ENCODE results near the gene MAST4.

The MAST4 gene

GRCh38 chr5:66881480-66882161 is 285.4 kb downstream of the MAST4 start:
- DNase-seq = no peak

DNA sequence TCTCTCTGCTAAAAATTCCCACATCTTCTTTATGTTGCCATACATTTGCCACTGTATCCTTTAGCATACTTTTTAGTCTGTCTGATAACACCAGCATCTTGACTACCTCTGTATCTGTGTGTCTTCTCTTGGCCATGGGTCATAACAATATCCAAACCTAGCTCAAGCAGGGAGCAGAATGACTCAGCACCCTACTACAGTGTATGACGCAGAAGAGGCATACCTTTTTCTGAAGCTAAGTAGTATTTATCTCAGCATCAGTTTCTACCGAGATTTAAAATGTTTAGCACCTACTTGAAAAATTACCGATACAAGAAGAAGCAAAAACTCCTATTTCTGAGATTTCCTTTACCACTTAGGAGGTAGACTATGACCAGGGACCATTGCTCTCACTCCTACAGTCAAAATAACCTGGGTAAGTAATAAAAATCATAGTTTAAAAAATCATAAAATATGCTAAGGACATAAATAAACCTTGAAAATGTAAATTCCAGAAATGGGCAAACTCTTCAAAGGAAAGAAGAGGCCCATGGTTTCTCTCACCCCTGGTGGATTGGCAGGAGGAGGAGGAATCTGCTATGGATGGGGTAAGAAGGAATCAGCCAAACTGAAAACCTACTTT is 286.5 kb downstream of the MAST4 start:
- no peak for DNase-seq

DNA sequence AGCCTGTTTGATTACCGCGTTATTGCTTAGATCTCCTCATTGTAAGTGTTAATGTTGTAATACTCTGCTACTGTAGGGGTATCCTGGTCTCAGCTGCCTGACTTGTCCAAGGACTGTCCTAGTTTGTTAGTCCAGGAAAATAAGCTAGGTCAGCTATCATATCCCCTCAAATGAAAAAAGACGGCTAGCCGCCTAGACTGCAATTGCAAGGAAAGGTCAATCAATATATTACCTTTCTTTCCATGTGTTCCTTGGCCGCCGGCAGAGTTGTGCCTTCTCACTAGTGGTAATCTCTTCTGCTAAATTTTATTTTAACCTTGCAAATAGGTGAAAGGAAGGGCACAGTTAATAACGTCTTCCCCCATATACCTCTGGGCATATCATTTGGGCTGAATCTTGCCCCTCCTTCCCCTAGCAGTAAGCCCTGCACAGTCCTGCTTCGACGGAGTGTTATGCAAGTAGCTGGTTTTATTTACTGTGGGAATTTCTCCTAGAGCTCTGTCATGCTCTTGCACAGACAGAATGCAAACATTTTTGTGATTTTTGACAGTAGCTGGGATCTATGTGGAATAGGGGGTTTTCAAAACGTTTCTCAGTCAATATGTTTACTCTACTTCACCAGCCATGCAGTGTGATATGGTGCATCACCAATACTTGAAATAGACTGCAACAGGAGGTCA is 288.5 kb downstream of the MAST4 start:
- no peak for DNase-seq

DNA sequence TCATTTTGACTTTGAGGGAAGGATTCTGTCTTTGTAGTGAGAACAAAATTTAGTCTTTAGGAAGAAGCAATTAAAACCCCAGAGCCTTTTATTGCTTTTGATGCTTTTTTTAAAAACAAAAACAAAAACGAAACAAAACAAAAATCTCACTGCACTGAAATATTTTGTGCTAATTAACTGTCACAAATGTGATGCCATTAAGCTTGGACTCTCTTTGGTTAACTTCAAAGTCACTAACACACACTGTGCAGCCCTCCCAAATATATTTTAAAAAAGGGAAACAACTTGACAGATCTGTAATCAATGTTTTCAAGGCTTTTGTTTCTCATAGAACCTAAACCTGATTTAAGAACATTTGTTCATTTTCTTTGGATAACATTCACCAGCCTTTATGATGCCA is 290.7 kb downstream of the MAST4 start:
- DNase-seq = no peak

DNA sequence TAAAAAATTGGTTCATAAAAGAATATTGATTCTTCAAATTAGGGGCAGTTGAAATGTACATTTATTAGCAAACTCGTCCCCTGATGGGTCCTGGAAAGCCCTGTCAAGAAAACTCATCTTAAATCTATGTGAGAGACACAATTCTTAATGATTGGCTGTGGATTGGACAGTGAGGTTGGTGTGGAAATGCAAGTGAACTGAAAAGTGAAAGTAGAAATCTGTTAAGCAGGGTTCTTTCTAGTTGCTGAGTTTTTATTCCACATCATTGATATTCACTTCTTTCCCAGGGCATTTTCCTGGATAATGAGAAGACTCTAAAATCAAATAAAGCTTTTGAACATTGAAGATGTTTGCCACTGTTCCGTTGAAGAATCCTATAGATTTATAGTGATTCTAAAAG is 292.4 kb downstream of the MAST4 start:
- no peak for DNase-seq

GRCh38 chr5:66889056-66889455 is 292.9 kb downstream of the MAST4 start:
- no peak for DNase-seq

DNA sequence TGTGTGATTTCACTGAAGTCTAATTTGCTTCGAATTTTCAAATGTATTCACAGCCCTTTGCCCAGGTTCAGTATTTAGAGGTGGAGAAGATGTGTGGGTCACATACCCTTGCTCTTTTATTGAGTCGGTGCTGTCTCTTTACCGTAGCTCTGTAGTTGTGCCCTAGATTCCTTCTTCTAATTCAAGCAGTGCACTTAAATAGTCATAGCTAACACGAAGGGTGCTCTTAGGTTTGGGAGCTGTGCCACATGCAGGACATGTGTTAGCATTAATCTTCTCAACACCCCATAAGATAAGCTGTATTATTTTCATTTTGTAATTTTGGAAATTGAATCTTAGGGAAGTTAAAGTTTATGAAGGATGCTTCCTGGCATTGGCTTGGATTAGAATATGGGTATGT is 293.3 kb downstream of the MAST4 start:
- no peak for DNase-seq

GRCh38 chr5:66891184-66891925 is 295.2 kb downstream of the MAST4 start:
- no peak for DNase-seq

DNA sequence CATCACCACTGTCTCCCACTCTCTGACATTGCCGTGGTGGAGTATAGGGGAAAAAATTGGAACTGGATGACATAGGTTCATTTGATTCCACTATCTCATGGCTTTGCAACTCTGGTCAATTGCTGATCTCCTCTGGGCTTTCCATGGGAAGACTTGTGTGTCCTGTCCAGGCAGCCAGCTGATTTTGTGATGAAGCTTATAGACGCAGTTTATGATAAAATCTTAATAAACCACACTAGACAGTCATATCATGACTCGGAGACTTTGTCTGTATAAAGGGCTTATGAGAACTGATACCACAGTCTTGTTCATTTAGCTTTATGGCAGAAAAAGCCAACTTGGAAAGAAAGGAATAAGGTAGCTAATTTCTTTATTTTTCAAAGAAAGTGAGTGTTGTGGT is 296.5 kb downstream of the MAST4 start:
- no peak for DNase-seq

DNA sequence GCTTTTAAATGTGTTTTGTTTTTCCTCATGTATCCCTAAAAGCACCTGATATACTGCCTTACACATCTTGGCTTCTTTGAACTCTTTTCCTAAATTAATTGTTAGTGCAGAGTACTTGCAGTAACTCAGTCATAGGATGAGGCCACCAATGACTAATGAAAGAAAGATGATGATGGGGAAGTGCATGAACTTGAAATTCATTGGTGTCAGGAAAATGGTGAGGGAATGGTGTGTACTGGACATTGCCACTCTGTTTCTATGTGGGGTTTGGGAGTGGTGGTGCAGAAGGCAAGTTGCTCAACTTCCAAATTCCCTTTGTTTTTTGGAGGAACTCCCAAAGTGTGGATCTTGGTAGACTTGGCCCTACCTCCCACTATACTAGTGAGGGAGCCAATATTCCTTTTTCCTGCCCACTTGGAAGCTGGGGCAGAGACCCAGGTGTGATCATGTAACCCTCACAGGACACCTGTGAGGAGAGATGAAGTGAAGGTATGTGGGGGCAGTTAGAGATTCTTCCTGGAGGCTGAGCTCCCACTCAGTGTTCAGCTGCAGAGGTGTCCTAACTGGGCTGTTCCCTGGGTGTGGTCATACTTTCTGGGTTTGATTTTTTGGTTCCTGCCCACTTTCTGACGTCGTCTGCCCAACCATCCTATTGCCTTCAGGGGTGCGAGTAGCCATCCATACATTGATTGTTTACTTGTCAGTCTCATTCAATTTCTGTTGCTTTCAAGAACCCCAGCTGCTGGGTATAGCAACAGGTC is 298.5 kb downstream of the MAST4 start:
- no peak for DNase-seq

GRCh38 chr5:66896171-66896570 is 300.0 kb downstream of the MAST4 start:
- DNase-seq = no peak

- no peak for DNase-seq
These were observed 301.2 kb downstream of the MAST4 start for GRCh38 chr5:66897356-66897755.

GRCh38 chr5:66898241-66898995 is 302.2 kb downstream of the MAST4 start:
- DNase-seq = no peak

DNA sequence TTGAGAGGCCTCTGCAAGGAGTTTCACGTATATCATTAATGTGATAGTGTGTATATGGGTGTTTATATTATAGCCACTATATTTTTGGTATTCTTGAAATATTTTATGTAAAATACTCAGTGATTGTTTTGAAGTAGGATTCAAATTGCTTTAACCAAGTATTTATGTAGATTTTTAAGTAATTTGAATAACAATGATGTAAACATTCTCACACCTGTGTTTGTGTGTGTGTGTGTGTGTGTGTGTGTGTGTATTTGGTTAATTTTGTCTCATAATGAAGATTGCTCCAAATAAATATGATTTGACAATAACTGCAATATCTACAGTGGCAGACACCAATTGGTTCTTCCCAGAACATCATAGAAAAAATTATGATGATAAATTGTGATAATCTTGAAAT is 307.0 kb downstream of the MAST4 start:
- no peak for DNase-seq

- DNase-seq = no peak
These were observed 307.5 kb downstream of the MAST4 start for GRCh38 chr5:66903709-66904108.

GRCh38 chr5:66904189-66904588 is 308.0 kb downstream of the MAST4 start:
- no peak for DNase-seq

DNA sequence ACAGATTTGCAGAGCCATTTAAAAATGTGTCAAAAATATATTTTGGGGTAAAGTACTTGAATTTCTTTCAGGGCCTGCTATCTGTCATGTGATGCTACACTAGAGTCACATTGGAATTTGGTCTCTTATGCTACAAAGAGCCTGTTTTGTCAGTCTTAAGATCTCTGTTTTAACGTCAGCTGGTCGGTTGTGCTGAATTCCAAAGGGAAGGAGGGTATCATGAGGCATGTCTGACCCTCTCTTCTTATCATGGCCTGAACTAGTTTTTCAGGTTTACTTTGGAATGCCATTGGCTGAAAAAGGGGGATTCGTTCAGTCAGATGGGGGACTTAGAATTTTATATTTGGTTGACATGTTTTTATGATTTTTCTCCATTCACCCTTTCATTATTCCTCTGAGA is 309.8 kb downstream of the MAST4 start:
- no peak for DNase-seq

GRCh38 chr5:66908230-66908629 is 312.0 kb downstream of the MAST4 start:
- no peak for DNase-seq

DNA sequence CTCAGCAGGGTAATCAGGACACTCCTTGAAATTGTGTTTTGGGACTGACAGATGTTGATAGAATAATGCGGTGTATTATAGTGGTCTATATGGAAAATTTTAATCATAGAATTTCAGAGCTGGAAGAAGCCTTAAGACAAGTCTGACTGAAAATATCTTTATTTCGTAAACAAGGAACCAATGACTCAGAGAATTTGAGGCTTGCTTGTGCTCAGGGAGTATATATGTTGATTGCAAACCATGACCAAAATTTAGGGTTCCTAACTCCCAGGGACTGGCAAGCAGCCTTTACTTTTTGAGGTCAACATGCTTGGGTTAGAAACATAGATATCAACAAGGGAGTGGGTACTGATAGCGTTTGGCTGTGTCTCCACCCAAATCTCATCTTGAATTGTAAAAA is 313.2 kb downstream of the MAST4 start:
- DNase-seq = no peak

GRCh38 chr5:66912787-66913186 is 316.6 kb downstream of the MAST4 start:
- DNase-seq = no peak

- no peak for DNase-seq
These were observed 319.3 kb downstream of the MAST4 start for GRCh38 chr5:66915531-66915930.

- no peak for DNase-seq
These were observed 326.7 kb downstream of the MAST4 start for GRCh38 chr5:66922881-66923280.

Measured in stimulated activated CD4-positive, alpha-beta T cell treated with anti-CD3 and anti-CD28 coated beads, Interleukin-12 subunit alpha, Interleukin-12 subunit beta, amount 100 ng/mL, for 4 hours (primary cell).